ENCODE data around the gene MED29.

DNA sequence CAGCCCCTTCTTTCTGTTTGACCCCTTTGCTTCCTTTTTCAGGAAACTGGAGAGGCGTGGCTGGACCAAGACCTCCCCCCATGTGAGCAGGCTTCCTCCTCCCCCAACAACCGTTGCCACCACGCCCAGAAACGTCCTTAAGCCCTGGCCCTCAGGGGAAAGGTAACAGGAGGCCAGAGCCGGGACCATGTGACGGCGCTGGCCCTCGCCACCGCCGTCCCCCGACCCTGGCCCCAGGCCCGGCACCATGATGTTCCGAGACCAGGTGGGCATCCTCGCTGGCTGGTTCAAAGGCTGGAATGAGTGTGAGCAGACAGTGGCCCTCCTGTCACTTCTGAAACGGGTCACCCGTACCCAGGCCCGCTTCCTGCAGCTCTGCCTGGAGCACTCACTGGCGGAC lies 34.5 kb upstream of the MED29 start:
- TF ChIP-seq EZH2 (optimal IDR thresholded peaks at IDR 0.05; ENCODE audit: low read depth, low read length): no peak
- TF ChIP-seq, protein P1, sequence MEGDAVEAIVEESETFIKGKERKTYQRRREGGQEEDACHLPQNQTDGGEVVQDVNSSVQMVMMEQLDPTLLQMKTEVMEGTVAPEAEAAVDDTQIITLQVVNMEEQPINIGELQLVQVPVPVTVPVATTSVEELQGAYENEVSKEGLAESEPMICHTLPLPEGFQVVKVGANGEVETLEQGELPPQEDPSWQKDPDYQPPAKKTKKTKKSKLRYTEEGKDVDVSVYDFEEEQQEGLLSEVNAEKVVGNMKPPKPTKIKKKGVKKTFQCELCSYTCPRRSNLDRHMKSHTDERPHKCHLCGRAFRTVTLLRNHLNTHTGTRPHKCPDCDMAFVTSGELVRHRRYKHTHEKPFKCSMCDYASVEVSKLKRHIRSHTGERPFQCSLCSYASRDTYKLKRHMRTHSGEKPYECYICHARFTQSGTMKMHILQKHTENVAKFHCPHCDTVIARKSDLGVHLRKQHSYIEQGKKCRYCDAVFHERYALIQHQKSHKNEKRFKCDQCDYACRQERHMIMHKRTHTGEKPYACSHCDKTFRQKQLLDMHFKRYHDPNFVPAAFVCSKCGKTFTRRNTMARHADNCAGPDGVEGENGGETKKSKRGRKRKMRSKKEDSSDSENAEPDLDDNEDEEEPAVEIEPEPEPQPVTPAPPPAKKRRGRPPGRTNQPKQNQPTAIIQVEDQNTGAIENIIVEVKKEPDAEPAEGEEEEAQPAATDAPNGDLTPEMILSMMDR (IDR thresholded peaks at IDR 0.05; ENCODE audit: low read length): no peak
